ENCODE data around the gene VBP1.
"Not testable (repeated sequence)": the region's sequence is repeated elsewhere in the genome, so short reads cannot be mapped to it uniquely, and the experiment has no call there.

Gene VBP1, protein sequence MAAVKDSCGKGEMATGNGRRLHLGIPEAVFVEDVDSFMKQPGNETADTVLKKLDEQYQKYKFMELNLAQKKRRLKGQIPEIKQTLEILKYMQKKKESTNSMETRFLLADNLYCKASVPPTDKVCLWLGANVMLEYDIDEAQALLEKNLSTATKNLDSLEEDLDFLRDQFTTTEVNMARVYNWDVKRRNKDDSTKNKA

DNA sequence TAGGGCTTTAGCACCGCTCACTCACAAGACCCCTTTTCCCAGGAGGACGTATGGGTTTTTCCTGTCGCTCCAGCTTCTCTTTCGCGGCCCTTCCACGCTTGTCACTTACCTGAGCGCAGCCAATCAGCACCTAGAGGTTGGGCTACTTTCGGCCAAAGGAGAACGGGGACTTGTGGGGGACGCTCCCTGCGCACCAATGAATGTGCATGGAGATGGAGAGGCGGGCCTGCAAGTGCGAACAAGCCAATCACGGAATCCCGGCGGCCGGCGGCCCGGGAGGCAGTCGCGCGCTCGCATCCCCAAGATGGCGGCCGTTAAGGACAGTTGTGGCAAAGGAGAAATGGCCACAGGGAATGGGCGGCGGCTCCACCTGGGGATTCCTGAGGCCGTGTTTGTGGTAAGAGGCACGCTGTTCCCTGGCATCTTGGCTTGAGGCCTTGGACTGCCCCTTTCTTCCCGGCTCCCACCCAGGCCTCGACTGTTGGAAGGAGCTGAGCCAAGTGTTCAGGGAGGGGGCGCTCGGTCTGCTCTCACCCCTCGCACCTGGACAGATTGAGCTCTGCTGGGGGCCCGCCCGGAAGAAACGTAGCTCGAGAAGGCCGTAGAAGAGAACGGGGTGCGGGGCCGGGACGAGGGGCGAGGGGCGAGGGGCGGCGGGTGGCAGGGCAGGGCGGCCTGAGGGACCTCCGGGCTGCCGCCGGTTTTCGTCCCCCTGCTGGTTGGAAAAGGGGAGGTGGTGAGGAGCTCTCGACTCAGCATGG is at the start of gene VBP1:
VBP1 (plus strand) TSS at position 282 of the 761 bp plus-strand sequence; CDS start at position 305, 23 bp downstream.
- peak; percentile 78 to 93 for DNase-seq

DNA sequence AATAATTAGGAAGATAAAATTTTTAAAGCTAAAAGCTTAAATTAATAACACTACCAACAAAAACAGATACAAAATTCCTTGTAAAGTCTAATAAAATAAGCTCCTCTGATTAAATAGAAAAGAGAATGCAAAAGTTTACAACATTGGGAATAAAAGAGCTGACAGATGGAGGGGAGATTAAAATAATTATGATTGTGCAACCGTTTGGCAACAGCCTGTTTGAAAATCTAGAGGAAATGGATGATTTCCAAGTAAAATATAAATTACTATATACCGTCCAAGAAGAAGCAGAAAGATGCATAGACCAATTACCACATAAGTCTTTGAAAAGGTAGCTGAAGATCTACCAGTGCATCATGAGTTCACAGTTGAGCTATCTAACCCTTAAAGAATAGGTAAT is 46.4 kb upstream of the VBP1 start:
- DNase-seq = peak in 1 of 2 experiments; percentile 66

DNA sequence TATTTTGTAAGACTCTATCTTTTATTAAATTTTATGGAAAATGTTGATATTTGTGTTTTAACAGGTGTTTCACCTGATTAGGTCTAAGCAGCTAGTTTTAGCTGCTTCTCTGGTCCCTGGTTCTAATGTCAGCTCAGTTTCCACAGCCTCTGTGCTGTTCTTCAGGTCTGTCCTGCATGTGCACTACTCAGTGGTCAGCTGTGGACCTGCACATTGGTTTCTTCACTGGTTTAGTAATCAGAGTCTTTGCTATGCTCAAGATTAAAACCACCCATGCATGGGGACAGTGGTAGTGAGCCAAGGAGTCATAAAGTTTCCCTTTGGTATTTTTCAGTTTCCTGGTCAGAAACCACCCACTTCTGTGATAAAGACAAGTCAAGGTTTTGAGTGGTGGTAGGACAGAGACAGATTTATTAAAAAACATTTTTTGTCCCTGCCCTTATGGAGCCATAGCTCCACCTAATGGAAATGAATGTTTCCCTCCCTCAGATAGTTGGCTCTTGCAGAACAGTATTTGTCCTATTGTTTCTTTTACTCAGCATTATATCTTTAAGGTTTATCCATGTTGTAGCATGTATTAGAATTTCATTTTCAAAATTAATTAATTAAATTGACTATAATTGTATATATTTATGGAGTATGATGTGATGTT is 36.8 kb upstream of the VBP1 start:
- DNase-seq = peak in 1 of 2 experiments; percentile 5

DNA sequence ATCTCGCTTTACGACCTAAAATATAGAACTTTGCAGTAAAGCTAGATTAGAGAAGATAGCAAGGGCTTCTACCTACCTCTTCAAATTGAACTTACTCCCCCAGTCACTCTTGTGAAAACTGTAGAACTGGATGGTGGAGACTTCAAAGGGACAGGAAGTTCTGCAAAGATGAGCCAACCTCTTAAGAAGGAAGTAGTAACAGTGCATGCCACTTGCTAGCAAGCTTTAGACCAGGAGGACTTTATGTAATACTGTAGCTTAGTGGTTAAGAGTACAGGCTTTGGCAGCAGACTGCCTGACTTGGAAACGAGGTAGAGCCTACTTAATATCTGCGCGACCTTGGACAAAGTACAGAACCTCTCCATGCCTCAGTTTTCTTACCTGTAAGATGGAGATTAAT is 27.5 kb upstream of the VBP1 start:
- no peak for DNase-seq

DNA sequence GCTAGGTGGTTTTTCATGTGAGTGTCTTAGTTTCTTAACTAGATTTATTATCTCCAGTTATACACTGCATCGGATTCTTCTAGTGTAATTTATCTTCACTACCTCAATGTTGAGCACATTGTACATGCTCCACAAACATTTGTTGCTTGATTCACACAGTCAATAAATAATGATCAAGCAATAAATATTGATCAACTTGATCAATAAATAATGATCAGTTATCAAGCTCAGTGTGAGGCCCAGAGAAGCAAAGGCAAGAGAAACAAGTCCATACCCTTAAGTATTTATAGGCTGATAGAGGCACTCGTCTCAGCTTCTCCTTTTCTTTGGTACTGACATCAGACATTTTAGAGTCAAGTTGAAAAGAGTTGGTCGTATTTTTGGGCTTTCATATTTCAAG is 5.1 kb upstream of the VBP1 start:
- DNase-seq = no peak

DNA sequence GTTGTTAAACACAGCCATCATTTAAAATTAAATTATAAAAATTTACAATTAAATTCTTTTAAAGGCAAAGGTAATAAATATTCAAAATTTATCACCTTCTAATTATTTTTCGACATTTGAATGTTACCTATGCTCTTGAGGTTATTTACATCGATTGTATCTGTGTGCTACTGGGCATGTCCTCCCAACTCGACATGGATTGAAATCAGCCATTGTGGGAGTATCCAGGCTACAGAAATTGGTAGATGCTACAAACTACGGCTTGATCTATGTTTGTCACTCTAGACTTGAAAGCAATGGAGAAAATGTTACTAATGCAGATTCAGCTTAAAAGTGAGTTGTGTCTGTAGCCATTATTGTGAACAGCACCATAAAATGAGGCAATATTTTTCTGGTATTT is 2.5 kb upstream of the VBP1 start:
- no peak for DNase-seq

DNA sequence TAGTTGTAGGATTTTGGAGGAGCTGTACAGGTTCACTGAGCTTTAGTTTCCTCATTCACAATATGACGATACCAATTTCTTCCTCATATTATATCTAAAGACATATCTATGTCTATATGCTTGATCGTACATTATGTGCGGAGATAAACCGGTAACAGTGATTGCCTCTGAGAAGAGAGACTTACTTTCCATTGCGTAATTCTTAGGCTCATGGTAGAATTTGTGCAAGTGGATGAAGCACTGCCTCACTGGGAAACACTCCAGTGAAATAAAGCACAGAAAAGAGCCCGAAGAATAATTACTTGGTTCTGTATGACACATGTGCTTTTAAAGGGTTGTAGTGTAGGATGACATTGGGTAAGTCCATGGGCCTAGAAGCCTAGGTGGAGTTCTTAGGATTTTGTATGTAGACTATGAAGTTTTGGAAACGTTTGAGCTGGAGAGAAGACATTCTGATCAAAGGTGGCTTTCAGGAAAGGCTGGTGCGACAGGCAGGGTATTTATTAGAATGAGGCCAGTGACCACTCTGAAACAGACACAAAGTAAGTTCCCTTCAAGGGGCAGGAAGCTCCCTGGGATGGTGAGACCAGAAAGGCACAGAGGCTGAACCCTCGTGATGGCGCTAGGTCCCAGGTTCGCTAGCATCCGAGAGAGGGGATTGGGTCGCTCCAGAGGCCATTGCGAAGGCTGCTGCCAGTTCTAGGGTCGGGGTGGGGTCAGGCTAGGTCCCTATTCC is 649 bp upstream of the VBP1 start:
- no peak for DNase-seq

DNA sequence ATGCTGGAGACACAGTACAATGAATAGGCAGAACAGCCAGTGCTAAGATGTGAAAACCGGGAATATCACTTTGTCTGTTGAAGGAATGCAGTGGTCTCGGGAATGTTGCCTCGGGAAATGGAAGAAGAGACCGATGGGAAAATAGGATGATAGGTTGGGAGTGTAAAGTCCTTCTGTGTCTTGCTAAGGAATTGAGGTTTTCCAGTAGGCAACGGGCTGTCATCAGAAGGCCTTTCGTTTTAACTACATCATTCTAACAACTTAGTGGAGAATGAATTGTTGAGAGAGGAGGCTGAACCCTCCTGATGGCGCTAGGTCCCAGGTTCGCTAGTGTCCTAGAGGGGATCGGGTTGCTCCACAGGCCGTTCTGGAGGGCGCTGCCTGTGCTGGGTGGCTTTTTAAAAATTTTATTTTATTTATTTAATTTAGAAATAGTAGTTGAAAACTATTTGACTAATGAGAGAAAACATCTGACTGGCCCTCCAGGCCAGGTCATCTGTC is 730 bp downstream of the VBP1 start:
- DNase-seq = no peak

DNA sequence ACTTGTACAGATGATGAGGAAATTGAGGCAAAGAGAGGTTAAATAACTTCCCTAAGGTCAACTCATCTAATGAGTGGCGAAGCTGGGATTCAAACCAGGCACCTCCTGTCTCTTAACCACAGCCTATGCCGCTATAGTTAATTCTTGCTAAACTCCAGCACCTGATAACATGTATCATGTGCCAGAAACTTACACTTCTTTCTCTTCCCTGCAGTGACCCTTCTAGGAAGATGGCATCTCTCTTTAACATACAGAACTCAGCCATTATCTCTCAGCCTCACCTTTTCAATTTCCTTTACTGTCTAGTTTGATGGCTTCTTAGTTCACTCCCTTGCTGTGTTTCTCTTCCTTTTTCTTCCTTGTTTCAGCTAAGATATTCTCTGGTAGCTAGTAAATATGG is 2.5 kb downstream of the VBP1 start:
- DNase-seq = no peak

DNA sequence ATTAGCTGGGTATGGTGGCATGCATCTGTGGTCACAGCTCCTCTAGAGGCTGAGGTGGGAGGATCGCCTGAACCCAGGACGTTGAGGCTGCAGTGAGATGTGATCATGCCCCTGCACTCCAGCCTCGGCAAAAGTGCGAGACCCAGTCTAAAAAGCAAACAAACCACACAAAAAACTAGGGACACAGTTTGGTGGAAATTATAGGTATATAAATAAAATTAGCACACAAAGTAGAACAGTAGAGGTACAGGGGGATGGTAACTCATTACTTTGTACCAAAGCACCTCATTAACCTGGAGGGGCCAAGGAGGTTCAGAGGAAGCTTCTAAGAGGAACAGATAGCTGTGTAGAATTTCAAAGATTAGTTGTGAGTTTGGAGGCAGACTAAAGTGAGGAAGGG is 5.1 kb downstream of the VBP1 start:
- DNase-seq = no peak

DNA sequence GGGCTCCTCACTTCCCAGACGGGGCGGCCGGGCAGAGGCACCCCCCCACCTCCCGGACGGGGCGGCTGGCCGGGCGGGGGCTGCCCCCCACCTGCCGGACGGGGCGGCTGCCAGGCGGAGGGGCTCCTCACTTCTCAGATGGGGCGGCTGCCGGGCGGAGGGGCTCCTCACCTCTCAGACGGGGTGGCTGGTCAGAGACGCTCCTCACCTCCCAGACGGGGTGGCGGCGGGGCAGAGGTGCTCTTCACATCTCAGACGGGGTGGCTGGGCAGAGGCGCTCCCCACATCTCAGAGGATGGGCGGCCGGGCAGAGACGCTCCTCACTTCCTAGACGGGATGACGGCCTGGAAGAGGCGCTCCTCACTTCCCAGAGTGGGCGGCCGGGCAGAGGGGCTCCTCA is 7.5 kb downstream of the VBP1 start:
- DNase-seq = not testable (repeated sequence)

DNA sequence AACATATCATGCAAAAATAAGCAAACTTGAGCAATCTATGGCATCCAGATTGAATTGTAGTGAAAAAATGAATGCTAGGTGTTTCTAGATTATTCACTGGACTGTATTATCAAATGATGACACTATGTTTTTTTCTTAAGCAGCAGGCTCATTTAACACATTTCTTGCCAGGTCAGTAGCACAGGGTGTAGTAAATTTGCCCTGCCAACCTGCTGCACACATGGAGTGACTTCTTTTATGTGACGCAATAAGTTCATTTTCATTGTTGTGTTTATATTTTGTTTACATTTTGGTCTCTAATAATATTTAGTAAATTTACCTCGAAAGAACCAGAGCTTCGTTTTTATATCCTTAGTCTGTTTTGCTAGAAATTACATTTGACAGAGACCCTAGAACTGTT is 9.5 kb downstream of the VBP1 start:
- no peak for DNase-seq

DNA sequence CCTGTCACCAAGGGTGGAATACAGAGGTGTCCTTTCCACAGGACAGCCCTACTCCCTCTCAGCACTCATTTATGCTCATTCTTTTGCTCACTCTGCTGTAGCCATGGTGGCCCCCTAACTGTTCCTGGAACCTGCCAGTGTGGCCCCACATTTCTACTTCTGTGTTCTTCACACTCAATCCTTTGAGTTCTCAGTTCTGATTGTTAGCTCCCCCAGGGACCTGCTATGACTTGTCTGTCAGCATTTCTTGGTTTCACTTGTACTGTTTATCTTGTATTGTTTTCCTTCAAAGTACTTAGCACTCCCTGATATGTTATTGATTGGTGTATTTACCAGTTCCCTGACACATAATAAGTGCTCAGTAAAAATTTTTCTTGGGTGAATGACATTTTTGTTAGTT is 14.9 kb downstream of the VBP1 start:
- DNase-seq = no peak

DNA sequence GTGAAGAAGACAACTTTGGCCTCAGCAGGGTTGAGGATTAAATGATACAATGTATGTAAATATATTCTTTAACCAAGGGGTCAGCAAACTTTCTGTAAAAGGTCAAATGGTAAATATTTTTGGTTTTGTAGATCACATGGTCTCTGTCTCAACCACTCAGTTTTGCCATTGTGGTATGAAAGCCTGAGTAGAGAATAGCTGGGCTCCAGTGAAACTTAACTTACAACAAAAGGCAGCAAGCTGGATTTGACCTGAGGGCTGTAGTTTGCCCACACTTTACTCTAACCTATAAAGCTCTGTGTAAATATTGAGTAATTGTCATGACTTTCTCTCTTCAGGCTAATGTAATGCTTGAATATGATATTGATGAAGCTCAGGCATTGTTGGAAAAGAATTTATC is 19.6 kb downstream of the VBP1 start:
- DNase-seq = no peak

DNA sequence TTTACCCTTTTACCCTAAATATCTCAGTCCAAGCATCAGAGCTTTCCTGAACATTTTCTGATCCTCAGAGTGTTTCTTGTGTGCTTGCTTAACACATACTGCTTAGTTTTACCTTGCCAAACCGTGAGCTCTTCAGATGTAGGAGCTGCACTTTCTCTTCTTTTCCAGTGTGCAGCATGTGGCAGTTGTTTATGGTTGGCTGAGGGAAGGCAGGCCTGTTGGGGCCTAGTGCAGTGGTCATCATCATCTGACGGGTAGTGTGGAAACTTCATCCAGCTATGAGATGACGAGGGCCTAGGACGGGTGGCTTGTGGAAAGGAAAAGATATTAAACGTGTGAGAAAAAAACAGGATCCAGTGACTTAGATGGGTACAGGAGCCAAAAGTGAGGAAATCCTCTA is 21.5 kb downstream of the VBP1 start:
- DNase-seq = no peak

DNA sequence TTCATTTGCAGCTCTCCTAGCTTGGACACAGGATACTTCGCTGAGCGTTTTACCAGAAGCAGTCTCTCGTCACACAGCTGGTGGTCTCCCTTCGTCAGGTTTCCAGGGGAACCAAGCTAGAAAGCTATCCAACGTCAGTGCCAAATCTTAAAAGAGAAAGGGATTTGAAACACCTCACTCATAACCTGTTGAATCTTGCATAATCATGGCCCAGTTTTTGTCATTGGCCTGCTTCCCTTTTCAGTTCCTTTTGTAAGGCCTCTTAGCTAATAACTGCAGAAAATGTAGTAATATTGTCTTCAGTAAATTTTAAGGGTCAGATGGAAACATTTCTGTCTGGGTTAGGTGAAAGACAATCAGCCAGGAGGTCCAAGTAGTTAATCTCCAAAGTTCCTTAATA is 26.0 kb downstream of the VBP1 start:
- no peak for DNase-seq

DNA sequence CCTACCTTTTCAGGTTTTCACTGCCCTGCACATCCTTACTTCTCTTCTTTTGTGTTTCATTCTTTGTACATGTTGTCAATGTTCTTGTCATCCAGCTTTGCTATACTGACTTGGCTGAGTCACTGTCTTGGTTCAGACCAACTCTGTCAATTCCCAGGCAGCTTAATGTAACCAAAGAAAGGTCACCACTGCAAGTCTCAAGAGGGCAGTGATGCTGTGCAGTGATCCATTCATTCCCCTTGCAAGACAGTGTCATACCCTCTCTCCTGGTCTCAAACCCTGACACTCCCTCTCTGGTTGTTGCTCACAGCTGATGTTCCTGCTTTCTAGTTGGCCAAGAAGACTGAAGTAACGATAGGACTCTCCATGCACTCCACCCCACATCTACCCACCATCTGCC is 30.5 kb downstream of the VBP1 start:
- DNase-seq = no peak

DNA sequence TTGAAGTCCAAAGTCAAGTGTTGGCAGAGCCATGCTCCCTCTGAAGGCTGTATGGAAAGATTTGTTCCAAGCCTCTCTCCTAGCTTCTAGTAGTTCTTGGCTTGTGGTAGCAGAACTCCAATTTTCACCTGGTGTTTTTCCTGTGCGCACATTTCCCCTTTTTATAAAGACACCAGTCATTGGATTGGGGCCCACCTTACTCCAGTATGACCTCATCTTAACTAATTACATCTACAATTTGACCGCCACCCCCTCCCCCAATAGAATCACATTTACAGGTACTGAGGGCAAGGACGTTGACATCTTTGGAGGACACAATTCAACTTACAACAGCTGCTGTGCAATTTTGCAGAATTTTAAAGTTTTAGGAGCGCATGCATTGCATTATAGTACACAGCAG is 31.2 kb downstream of the VBP1 start:
- no peak for DNase-seq

DNA sequence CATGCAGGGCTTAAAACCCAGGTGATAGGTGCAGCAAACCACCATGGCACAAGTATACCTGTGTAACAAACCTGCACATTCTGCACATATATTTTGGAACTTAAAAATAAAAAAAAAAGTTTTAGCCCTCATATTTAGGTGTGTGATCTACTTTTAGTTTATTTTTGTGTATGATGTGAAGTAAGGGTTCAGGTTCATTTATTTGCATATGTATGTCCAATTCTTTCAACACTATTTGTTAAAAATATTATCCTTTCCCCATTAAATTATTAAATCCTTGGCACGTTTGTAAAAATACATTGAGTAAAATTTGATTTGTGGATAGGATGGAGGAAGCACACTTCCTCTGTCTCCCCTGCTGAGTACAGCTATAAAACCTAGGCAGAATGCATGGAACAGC is 35.1 kb downstream of the VBP1 start:
- no peak for DNase-seq

DNA sequence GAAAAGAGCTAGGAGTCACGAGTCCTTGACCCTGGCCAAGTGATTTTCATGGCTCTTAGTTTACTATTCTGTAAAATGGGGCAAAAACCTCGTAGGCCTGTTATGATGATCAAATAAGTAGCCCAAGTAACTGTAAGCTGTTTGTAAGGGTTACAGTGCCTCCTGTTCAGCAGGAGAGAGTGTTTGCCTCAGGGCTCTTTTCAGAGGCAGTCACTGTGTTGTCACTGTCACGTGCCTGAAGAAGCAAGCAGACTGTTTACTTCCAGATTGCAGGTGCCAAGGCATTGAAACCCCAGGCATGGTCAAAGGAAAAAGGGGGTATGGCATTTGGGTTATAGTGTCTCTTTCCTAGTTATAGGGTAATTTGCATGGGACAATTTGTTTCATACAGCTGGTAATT is 43.5 kb downstream of the VBP1 start:
- no peak for DNase-seq

DNA sequence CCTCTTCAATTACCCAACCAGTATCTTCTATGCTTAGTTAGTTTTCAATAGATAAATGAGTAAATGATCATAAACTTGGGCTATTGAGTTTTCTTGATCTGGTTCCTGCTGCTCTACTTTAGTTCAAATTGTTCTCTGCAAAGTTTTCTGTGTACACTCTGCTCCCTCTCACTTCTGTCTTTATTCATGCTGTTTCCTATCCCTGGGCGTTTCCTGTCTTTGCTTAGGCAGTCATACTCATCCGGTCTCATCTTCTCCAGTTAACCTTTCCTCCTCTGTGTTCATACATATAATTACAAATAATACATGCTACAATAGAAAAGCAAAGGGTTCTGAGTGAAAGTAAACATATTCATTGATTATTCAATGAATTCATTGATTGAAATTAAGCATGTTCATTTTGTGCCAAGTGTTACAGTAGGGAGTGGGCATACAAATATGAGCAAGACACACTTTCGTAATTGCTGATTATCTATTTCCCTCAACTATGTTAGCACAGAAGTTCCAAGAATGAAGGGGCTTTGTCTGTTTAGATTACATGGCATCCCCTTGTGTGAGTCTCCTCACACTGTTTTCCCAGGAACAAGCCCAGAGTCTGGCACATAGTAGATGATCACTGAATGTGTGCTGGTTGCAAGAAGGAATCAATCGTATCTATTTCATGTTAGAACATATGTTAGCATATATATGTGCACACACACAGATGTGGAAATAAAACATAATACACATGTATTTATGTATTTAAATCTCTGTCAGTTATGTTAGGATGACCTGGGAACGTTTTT is 46.9 kb downstream of the VBP1 start:
- no peak for DNase-seq

DNA sequence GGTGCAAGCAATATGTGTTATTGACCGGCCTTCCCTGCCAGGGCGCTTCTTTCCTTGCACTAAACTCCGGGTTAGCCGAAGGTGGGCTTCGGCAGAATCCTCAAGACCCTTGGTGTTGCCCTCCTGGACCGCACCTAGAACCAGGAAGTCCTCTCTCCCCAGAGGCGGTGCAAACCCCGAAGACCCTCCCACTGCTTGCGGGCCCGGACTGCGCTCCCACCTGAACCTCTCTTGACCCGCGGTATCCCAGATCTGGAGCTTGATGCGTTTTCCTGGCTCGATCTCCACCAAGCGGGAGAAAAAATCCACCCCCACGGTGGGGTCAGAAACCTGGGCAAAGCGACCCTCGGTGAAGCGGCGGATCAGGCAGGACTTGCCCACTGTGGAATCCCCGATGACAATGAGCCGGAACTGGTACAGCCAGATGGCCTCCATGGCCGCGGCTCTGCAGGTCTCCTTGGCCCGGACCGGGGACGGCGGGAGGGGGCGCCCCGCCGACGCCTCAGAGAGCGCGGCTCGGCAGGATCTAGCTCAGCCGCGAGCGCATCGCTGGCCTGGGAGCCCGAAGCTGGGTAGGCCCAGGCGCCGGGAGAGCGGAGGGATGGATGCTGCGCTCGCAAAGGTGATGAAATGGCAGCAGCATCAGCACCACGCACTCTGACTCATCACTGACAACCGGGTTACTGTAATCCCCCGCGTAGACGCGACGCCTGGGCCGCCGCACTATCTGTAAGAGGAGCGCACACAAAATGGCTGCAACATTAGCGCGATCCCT is 47.8 kb downstream of the VBP1 start, which contains the start of gene RAB39B:
RAB39B (minus strand) TSS at position 638 of the 775 bp plus-strand sequence; CDS start at position 435, 203 bp downstream.
- DNase-seq = peak; percentile 20 to 59
